HUDEP-2 (cell line): ENCODE data around the gene CEBPA.
A peak's percentile ranks its signal among the peaks of the same experiment; 100 is the strongest.
"Not testable (repeated sequence)": the region's sequence is repeated elsewhere in the genome, so short reads cannot be mapped to it uniquely, and the experiment has no call there.

ENCODE experiments used
- DNase-seq, 76 experiments: peaks; one replicate each; lab custom pipeline; 2025; ENCODE audit not compliant: unreplicated experiment in 76 of 76; lab: John Stamatoyannopoulos, UW

The CEBPA gene

DNA sequence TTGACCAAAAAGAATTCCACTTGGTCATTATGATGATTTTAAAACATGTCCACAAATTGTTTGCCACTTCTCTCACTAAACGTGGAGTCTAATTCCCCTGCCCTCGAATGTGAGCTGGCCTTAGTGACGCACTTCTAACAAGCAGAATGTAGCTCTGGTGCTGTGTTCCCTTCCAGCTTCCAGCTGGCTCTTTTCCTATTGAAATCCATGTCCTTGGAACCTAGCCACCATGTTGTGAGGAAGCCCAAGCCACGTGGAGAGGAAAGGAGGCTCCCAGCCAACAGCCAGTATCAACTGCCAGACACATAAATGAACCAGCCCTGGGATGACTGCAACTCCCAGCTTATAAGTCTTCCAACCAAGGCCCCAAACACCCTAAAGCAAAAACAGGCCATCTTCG lies 23.6 kb upstream of the CEBPA start:
- no peak for DNase-seq

DNA sequence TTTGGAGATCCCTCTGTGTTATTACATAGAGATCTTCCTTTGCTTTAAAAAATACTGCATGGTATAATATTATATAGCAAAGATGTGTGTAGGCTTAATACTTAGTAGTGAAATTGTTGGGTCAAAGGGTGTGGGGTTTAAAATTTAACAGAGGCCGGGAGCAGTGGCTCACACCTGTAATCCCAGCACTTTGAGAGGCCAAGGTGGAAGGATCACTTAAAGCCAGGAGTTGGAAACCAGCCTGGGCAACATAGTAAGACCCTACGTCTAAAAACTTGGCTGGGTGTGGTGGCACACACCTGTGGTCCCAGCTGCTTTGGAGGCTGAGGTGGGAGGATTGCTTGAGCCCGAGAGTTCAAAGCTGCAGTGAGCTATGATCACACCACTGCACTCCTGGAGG lies 22.3 kb upstream of the CEBPA start:
- no peak for DNase-seq

DNA sequence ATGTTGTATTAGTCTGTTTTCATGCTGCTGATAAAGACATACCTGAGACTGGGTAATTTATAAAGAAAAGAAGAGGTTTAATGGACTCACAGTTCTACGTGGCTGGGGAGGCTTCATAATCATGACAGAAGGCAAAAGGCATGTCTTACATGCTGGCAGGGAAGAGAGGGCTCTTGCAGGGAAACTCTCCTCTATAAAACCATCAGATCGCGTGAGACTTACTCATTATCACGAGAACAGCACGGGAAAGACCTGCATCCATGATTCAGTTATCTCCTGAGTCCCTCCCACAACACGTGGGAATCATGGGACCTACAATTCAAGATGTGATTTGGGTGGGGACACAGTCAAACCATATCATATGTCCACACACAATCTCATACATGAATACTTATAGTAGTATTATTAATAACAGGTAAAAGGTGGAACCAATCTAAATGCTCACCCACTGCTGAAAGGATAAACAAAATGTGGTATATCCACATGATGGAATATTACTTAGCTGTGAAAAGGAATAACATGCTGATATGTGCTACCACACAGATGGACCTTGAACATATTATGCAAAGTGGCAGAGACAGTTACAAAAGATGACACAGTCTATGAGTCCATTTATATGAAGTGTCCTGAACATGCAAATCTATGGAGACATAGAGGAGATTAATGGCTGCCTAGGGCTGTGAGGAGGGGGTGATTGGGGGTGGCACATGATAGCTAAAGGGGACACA lies 20.9 kb upstream of the CEBPA start:
- no peak for DNase-seq

DNA sequence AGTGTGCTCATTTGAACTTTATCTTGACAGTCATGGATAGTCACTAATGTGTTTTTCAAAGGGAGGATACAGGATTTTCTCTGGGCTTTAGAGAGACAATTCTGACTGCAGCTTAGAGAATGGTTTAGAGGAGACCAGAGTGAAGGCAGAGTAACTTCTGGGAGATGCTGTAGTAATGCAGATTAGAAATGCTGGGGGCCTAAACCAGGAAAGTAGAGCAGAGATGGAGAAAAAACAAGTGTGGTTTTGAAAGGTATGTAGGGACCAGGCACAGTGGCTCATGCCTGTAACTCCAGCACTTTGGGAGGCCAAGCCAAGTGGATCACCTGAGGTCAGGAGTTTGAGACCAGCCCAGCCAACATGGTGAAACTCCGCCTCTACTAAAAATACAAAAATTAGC lies 18.3 kb upstream of the CEBPA start:
- DNase-seq = no peak

DNA sequence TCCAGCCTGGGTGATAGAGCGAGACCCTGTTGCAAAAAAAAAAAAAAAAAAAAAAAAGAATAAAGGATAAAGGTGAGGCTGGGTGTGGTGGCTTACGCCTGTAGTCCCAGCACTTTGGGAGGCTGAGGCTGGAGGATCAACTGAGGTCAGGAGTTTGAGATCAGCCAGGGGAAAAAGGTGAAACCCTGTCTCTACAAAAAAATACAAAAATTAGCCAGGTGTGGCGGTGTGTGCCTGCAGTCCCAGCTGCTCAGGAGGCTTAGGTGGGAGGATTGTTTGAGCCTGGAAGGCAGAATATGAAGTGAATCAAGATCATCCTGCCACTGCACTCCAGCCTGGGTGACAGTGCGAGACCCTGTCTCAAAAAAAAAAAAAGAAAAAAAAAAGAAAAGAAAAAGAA lies 15.7 kb upstream of the CEBPA start:
- not testable (repeated sequence) for DNase-seq

DNA sequence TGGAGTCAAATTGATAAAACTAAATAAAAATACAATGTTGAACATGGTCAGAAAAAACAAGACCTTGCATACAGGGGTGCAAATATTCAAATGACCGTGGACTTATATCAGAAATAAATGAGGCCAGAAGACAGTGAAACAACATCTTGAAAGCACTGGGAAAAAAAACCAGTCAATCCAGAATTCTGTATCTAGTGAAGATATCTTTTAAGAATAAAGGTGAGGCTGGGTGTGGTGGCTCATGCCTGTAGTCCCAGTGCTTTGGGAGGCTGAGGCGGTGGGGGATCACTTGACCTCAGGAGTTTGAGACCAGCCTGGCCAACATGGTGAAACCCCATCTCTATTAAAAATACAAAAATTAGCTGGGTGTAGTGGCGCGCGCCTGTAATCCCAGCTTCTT lies 15.2 kb upstream of the CEBPA start:
- no peak for DNase-seq

DNA sequence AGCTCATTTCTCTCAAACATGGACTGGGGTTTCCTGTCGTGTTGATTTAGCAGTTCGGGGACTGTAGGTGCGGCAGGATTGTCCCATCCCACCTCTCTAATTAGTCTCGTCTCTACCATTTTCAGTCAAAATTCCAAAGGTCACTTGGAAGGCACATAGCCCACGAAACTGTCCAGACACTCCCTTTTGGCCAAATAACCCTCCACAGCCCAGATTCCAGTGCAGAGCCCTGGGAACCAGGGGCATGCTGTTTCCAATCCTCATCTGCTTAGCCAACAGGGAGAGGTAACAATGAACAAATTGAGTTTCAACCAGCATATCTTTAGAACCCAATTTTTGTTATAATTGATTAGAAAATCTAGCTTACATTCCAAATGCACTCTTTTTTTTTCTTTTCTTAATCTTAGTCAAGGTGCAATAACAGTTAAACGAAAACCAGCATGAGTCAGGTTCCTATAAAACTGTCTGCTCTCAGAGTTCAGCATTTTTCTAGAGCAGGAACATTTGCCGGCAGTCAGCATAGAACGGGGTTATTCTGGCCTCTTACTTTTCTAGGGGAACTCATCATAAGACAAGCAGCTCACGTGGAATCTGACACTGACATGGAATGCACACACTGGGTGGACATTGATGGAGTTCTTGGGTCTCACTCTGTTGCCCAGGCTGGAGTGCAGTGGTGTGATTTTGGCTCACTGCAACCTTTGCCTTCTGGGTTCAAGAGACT lies 14.4 kb upstream of the CEBPA start:
- DNase-seq = no peak

DNA sequence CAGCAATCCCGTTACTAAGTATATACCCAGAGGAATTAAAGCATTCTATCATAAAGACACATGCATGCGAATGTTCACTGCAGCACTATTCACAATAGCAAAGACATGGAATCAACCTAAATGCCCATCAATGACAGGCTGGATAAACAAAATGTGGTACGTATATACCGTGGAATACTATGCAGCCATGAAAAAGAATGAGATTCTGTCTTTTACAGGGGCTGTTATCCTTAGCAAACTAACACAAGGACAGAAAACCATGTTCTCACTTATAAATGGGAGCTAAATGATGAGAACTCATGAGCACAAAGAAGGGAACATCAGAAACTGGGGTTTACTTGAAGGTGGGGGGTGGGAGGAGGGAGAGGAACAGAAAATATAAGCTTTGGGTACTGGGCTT lies 10.5 kb upstream of the CEBPA start:
- DNase-seq = not testable (repeated sequence)

DNA sequence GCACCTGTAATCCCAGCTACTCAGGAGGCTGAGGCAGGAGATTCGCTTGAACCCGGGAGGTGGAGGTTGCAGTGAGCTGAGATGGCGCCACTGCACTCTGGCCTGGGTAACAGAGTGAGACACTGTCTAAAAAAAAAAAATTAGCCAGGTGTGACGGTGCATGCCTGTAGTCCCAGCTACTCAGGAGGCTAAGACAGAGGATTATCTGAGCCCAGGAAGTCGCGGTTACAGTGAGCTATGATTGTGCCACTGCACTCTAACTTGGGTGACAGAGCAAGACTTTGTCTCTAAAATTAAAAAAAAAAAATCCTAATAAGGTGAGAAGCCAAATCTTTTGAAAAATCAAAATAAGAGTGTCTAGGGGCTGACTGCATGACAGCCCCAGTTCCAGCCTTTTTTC lies 9.7 kb upstream of the CEBPA start:
- DNase-seq = no peak

DNA sequence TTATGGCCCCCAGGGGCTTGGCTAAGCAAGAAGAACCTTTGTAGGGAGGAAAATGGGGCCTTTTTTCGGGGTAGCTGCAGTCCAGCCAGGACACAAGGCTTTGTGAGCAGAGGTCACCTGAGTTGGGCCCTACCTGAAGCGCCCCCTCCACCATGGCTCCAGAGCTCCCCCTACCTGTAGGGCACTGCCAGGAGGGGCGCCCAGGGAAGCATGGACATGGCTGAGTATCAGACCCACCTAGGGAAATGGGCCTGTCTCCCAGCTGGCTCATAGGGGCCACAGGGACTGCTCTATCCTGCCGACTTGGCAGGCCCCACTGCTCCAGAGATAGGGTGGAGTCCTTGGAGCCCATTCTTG lies 9.0 kb upstream of the CEBPA start:
- DNase-seq = peak in 11 of 76 experiments; percentile 16 to 27 (median 22)

DNA sequence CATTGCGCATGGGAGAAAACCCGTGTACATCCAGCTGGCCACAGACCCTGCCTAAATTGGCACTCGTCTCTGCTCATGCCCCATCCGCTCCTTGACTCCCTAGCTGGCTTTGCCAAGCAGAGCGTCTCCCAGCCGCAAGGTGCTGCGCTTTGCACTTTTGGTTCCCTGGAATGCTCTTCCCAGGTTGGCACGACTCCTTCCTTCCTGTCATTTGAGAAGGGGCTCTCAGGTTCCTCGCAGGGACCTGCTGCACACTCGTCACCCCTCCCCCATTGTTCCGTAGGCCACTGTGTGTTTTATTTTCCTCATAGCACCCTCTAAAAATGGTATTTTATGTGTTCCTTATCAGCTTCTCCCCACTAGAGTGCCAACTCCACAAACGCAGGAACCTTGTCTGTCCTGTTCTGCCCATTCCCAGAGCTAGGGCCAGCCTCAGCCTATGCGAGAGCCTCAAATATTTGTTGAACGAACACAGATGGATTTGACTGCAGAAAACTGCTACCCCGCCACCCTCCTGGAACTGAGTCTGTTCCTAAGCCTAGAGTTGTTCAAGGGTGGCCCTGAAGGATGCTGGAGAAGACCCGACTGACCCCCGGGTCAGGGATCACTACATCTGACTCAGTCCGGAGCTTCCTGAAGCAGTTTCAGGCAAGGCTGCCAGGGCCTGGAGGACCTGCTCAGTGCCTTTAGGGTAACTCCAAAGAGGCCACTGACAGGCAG lies 8.4 kb upstream of the CEBPA start:
- no peak for DNase-seq

DNA sequence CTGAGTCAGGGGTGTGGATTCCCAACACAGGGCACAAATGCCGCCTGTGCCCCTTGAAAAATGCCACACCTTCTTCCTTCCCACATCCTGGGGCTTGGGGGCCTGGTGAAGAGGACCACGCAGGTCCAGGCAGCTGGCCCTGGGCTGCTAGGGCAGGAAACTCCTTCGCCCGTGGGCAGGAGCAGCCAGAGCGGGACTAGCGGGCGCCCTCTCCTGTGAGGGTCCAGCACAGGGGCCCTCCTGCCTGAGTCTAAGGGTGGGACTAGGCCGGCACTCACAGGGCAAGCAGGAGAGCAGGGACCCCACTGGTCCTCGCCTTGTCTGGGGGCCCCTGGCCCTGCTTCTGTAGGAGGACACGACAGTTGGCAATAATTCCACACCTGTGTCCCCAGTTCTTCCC lies 7.5 kb upstream of the CEBPA start:
- no peak for DNase-seq

DNA sequence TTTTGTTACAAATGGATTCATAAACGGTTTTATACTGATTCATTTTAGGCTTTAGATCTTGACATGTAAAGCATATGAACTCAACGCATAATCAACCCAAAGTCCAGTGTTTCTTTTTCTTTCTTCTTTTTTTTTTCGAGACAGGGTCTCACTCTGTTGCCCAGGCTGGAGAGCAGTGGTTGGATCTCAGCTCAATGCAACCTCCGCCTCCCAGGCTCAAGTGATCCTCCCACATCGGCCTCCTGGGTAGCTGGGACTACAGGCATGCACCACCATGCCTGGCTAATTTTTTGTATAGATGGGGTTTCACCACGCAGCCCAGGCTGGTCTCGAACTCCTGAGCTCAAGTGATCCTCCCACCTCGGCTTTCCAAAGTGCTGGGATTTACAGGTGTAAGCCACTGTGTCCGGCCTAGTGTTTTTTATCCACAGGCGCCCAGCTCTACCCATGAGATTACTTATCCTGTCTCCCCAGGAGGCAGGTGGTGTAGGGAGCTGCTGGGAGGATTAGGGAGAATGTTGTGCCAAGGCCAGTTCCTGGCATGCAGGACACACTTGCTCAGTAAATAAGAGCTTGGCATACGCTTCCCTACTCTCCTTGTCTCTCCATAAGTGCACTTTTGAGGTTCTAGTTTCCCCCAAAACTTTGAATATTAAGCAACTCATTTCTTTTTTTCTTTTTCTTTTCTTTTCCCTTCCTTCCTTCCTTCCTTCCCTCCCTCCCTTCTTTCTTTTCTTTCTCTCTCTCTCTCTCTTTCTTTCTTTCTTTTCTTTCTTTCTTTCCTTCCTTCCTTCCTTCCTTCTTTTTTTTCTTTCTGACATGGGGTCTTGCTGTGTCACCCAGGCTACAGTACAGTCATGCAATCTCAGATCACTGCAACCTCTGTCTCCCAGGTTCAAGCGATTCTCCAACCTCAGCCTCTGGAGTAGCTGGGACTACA lies 4.8 kb upstream of the CEBPA start:
- no peak for DNase-seq

DNA sequence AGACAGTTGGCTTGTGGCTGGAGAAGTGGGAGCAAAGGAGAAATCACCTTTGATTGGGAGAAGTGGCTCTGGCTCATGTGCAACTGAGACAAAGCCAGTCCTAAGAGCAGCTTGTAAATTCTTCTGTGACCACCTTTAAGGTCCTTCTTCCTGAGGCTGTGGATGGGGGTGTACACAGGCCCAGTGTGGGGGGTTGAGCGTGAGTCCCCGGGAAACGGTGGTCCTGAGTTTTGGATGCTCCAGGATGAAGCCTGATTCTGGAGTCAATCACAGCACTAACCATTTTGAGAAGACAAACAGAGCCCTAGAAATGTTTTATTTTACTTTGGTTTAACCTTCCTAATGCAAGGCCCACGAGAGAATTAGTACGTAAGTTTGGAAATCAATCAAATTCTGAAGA lies 3.9 kb upstream of the CEBPA start:
- DNase-seq = no peak

DNA sequence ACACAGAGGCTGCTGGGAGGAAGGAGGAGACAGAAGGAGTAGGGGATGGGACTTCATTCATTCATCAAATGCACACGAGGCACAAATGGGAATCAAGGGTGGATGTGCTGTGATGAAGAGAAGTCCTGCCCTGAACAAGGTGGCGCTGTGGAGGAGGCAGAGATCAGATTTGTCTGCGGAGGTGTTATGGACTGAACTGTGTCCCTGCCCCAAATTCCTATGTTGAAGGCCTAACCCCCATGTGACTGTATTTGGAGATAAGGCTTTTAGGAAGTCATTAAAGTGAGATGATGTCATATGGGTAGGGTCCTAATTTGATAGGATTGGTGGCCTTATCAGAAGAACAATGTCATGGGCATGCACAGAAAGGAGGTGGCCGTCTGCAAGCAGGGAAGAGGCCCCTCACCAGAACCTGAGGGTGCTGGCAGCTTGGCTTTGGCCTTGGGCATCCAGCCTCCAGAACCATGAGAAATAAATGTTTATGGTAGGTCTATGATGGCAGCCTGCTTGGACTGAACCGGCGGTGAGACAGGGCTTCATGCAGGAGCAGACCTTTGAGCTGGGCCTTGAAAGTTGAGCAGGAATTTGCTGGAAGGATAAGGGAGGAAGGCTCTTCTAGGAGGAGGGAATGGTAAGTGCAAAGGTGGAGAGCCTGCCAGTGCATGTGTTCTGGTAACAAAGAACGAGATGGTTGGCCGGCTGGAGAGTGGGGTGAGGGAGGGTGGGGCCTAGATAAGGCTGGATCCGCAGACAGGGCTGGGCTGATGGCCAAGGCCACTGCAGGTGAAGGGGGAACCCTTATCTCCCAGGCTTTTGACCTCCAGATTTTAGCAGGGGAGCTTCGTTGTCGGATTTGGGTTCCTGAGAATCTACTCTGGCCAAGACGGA lies 2.7 kb upstream of the CEBPA start:
- peak in 62 of 76 experiments; percentile 18 to 79 (median 44) for DNase-seq

DNA sequence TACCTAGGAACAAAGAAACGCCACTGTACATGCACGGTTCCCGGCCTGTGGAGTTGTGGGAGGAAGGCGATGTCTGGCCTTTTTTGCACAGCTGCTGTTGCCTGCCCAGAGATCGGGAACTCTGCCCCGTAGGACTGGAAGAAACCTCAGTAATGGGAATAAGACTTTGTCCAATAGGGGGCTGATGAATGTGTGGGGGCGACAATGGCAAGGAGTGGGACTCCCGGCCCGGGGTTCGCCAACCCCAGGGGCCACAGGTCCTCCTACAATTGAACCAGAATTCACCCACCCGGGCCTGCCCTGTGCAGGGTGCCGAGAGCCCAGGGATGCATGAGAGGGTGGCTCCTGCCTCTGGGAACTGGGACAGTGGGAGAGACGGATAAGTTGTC lies 2.0 kb upstream of the CEBPA start:
- DNase-seq = no peak

DNA sequence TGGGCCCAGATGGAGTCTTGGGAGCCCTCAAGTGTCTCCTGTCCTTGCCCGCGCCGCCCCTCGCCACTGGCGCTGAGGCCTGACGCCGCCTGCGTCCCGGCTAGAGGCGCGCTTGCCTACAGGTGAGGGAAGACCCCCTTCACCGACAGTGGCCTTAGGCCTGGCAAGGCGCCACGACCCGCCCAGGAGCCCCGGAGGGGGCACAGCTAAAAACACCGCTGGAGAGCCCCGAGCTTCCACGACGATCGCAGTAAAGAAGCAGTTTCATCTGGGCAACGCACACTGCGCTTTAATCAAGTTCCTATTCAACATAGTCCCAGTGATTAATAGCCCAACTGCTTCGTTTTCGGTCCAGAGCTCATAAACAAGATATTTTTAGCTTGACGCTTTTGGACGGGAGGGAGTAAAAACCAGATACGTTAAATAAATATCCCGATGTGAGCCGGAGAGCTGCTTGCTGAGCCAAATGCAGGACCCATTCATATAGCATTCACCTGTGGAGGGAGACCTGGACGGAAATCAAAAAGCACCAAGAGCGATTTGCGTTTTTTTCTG lies 1.5 kb upstream of the CEBPA start:
- DNase-seq = no peak

DNA sequence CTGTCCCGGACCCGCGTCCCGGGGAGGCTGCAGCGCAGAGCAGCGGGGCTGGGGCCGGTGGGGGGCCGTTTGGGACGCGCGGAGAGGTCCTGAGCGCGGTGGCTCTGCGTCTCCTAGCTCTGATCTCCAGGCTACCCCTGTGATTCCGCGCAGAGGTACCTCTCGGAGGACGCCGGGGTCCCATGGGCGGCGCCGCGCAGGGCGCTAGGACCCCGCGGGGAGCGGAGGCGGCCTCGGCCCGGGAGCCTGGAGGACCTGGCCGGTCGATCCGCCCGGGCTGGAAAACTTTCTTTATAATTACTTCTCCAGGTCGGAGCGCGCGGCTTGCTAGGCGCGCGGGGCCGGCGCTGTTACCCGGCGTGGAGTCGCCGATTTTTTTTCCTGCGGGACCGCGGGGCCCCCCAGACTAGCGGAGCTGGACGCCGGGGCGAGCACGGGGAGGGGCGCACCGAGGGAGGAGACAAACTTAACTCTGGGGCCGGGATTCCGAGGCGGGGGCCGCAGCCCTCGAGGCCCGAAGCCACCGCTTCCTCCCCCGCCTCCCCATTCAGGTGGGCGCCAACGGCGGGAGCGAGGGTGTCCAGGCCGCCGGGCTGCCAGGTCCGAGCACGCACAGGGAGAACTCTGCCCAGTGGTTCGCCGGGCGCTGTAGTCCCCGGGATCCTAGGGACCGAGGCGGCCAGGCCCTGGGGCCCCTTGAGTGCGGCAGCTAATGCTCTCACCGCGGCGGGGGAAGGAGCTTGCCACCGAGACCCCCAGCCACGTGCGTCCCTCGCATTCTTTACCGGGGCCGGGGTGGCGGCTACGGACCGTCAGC lies 848 bp upstream of the CEBPA start:
- peak in 8 of 76 experiments; percentile 15 to 48 (median 32) for DNase-seq

DNA sequence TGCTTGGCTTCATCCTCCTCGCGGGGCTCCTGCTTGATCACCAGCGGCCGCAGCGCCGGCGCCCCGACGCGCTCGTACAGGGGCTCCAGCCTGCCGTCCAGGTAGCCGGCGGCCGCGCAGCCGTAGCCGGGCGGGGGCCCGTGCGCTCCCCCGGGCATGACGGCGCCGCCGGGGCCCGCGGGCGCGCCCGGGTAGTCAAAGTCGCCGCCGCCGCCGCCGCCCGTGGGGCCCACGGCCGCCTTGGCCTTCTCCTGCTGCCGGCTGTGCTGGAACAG lies 497 bp downstream of the CEBPA start:
- no peak for DNase-seq
